HEK293T (cell line): ENCODE measurements around the gene EIPR1.

Experiments
- BHLHE40 ChIP-seq: fragments of 450-650 bp; IDR thresholded peaks from 2 replicates; pipeline ENCODE4 v1.6.1; 2016; ENCODE audit warnings: mild to moderate bottlenecking, moderate library complexity, borderline replicate concordance
- FOXK2 ChIP-seq: fragments of 450-650 bp; IDR thresholded peaks from 2 replicates; pipeline ENCODE4 v1.6.1; 2016; ENCODE audit warnings: mild to moderate bottlenecking
- FOXM1 ChIP-seq: fragments of 450-650 bp; IDR thresholded peaks from 2 replicates; pipeline ENCODE4 v1.6.1; 2017; ENCODE audit warnings: mild to moderate bottlenecking, borderline replicate concordance
- NFRKB ChIP-seq: fragments of 450-650 bp; IDR thresholded peaks from 2 replicates; pipeline ENCODE4 v1.6.1; 2016; ENCODE audit warnings: mild to moderate bottlenecking, moderate library complexity

DNA sequence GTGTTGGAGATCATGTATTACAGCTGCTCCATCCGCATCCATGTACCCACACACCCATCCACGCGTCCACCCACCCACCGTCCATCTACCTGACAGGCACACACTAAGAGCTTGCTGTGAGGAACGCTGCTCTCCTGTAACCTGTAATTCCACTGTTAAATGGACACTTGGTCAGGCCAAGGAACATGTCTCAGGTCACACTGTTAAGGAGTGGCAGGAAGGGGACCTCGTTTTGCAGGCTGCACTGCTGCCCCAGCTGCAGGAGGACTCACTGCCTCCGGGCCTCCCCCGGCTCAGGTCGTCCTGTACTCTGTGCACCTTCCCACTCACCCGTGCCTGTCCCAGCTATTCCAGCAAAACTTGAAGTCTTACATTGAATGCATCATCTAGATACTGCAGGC lies 170.5 kb downstream of the EIPR1 start:
- TF ChIP-seq FOXM1 (no peak), BHLHE40 (no peak), NFRKB (no peak), FOXK2 (no peak)
